ENCODE measurements around the gene PTPN3. TPM values are rescaled to one million over a fixed set of nuclear protein-coding genes. Genes with fewer than 3 reads are reported as not detected.

The PTPN3 gene
- total RNA-seq, 1 experiment from 2014 or later = 20.2 TPM

GRCh38 chr9:109439378-109440116 is 58.6 kb downstream of the PTPN3 start:
- no peak overlapping the region for H3K4me2 ChIP-seq
- H3K27me3 ChIP-seq (ENCODE audit: insufficient read depth, low read depth) = no peaks in the 10 kb centered on the region
- no peak for TF ChIP-seq EZH2 (IDR thresholded peaks at IDR 0.05; ENCODE audit: low read depth)
- H3K36me3 ChIP-seq (ENCODE audit: low read depth) = peaks cover 16% of the 10 kb centered on the region; the same call in 1 of the 2 replicates
- no peaks in the 10 kb centered on the region for H4K20me1 ChIP-seq (ENCODE audit: insufficient read depth)
- H3K27ac ChIP-seq = no peak overlapping the region
- H3K4me3 ChIP-seq = no peak overlapping the region
- BruUV-seq (replicated peaks) = no TSS peak
- intact Hi-C loops (cut with micrococcal nuclease; ENCODE audit: unreplicated experiment) = loop anchor here (1.0 to 10.0 kb wide), 3 partner anchors 30 to 445 kb away; no protein-coding TSS in a partner anchor
- DNase-seq = no peak
- no peaks in the 10 kb centered on the region for H3K9me3 ChIP-seq (ENCODE audit: insufficient read depth, low read depth)
- no peaks in the 10 kb centered on the region for H3K9me2 ChIP-seq (ENCODE audit: insufficient read depth)
- ChIA-PET POLR2A (ENCODE audit: unreplicated experiment) (no interaction called here), CTCF (interaction anchor here (1.0 kb wide), 1 partner anchor 29 kb away, joined by 4 read pairs; no protein-coding TSS in a partner anchor)
- H3K4me1 ChIP-seq (replicated peaks; ENCODE audit: insufficient read depth) = peaks cover 21% of the 10 kb centered on the region
- no peaks in the 10 kb centered on the region for H3K79me2 ChIP-seq (ENCODE audit: low read depth)
- no peak overlapping the region for H2AFZ ChIP-seq
- peaks cover 20% of the 10 kb centered on the region; the same call in 1 of the 2 replicates for H3F3A ChIP-seq (ENCODE audit: insufficient read depth, low read depth)

DNA sequence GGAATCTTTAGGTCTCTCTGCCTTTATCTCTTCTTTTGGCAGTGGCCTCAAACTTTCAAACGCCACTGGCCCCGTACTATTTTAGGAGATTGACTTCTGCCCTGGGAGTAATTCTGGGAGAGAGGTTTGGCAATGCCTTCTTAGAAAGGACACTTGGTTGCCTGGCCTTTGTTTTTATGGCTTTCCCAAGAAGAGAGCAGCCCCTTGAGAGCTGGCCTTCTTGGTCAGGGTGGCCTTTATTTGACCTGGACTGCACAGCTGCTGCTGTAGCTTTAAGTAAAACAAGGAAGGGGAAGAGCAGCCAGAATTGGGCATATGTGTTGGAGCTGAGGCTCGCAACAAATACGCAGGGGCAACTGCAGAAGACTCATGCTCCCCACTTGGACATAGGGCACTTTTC is 60.8 kb downstream of the PTPN3 start:
- ChIA-PET POLR2A (ENCODE audit: unreplicated experiment) (no interaction called here), CTCF (interaction anchor here (0.5 kb wide), 1 partner anchor 241 kb away, joined by 4 read pairs; no protein-coding TSS in a partner anchor)
- H3F3A ChIP-seq (ENCODE audit: insufficient read depth, low read depth) = peaks cover 15% of the 10 kb centered on the region; the same call in 1 of the 2 replicates
- DNase-seq = no peak
- H3K4me2 ChIP-seq = no peak overlapping the region
- intact Hi-C loops (cut with micrococcal nuclease; ENCODE audit: unreplicated experiment) = no loop called here
- peaks cover 25% of the 10 kb centered on the region; the same call in 1 of the 2 replicates for H3K36me3 ChIP-seq (ENCODE audit: low read depth)
- no peak overlapping the region for H3K27ac ChIP-seq
- H4K20me1 ChIP-seq (ENCODE audit: insufficient read depth) = no peaks in the 10 kb centered on the region
- no peaks in the 10 kb centered on the region for H3K27me3 ChIP-seq (ENCODE audit: insufficient read depth, low read depth)
- H3K9me2 ChIP-seq (ENCODE audit: insufficient read depth) = no peaks in the 10 kb centered on the region
- H3K4me3 ChIP-seq = no peak overlapping the region
- peaks cover 10% of the 10 kb centered on the region for H3K4me1 ChIP-seq (replicated peaks; ENCODE audit: insufficient read depth)
- H3K79me2 ChIP-seq (ENCODE audit: low read depth) = no peaks in the 10 kb centered on the region
- H2AFZ ChIP-seq = no peak overlapping the region
- BruUV-seq (replicated peaks) = no TSS peak
- no peak for TF ChIP-seq EZH2 (IDR thresholded peaks at IDR 0.05; ENCODE audit: low read depth)
- TF ChIP-seq, protein P1, sequence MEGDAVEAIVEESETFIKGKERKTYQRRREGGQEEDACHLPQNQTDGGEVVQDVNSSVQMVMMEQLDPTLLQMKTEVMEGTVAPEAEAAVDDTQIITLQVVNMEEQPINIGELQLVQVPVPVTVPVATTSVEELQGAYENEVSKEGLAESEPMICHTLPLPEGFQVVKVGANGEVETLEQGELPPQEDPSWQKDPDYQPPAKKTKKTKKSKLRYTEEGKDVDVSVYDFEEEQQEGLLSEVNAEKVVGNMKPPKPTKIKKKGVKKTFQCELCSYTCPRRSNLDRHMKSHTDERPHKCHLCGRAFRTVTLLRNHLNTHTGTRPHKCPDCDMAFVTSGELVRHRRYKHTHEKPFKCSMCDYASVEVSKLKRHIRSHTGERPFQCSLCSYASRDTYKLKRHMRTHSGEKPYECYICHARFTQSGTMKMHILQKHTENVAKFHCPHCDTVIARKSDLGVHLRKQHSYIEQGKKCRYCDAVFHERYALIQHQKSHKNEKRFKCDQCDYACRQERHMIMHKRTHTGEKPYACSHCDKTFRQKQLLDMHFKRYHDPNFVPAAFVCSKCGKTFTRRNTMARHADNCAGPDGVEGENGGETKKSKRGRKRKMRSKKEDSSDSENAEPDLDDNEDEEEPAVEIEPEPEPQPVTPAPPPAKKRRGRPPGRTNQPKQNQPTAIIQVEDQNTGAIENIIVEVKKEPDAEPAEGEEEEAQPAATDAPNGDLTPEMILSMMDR (conservative IDR thresholded peaks at IDR 0.05) = no peak
- no peaks in the 10 kb centered on the region for H3K9me3 ChIP-seq (ENCODE audit: insufficient read depth, low read depth)

- Histone ChIP-seq H3K9me3 (ENCODE audit: insufficient read depth, low read depth) (no peaks in the 10 kb centered on the region), H3K36me3 (ENCODE audit: low read depth) (peaks cover 32% of the 10 kb centered on the region; the same call in 1 of the 2 replicates), H3K79me2 (ENCODE audit: low read depth) (no peaks in the 10 kb centered on the region), H3K9me2 (ENCODE audit: insufficient read depth) (no peaks in the 10 kb centered on the region), H2AFZ (no peak overlapping the region), H3F3A (ENCODE audit: insufficient read depth, low read depth) (peaks cover 3% of the 10 kb centered on the region; the same call in 1 of the 2 replicates), H3K4me3 (no peak overlapping the region), H4K20me1 (ENCODE audit: insufficient read depth) (no peaks in the 10 kb centered on the region), H3K27ac (no peak overlapping the region), H3K4me2 (no peak overlapping the region), H3K4me1 (replicated peaks; ENCODE audit: insufficient read depth) (peaks cover 3% of the 10 kb centered on the region), H3K27me3 (ENCODE audit: insufficient read depth, low read depth) (no peaks in the 10 kb centered on the region)
- DNase-seq = no peak
- POLR2A ChIA-PET (ENCODE audit: unreplicated experiment) = no interaction called here
- TF ChIP-seq, protein P1 (conservative IDR thresholded peaks at IDR 0.05) = no peak
- TF ChIP-seq EZH2 (IDR thresholded peaks at IDR 0.05; ENCODE audit: low read depth) = no peak
- intact Hi-C loops (cut with micrococcal nuclease; ENCODE audit: unreplicated experiment) = no loop called here
- BruUV-seq (replicated peaks) = no TSS peak
- CTCF ChIA-PET = no interaction called here
Measured at GRCh38 chr9:109436071-109436470, 62.0 kb downstream of the PTPN3 start.
